ENCODE measurements around the gene TOP3A.

DNA sequence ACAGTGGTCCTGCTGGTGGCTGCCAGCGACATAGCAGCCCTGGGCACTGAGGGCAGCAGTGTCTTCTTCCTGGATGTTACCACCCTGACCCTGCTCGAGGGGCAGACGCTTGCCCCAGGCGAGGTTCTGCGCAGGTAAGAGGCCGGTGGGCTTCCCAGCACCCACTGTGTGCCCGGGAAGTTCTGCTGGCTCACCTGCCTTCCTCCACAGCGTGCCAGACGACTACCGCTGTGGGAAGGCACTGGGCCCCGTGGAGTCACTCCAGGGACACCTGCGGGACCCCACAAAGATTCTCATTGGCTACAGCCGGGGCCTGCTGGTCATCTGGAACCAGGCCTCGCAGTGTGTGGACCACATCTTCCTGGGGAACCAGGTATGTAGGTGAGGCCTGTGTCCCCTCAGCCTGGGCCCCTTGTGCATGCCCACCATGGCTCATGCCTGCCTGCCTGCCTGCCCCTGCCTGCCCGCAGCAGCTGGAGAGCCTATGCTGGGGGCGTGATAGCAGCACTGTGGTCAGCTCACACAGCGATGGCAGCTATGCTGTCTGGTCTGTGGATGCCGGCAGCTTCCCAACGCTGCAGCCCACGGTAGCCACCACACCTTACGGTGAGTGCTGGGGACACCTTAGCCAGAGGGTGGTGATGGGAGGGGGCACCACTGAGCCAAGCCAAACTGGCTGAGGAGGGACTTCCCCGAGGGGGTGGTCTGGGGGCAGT is 80.8 kb downstream of the TOP3A start:
- TF ChIP-seq EZH2 (IDR thresholded peaks at IDR 0.05; ENCODE audit: borderline replicate concordance, low read length): no peak
- TF ChIP-seq, protein P1, sequence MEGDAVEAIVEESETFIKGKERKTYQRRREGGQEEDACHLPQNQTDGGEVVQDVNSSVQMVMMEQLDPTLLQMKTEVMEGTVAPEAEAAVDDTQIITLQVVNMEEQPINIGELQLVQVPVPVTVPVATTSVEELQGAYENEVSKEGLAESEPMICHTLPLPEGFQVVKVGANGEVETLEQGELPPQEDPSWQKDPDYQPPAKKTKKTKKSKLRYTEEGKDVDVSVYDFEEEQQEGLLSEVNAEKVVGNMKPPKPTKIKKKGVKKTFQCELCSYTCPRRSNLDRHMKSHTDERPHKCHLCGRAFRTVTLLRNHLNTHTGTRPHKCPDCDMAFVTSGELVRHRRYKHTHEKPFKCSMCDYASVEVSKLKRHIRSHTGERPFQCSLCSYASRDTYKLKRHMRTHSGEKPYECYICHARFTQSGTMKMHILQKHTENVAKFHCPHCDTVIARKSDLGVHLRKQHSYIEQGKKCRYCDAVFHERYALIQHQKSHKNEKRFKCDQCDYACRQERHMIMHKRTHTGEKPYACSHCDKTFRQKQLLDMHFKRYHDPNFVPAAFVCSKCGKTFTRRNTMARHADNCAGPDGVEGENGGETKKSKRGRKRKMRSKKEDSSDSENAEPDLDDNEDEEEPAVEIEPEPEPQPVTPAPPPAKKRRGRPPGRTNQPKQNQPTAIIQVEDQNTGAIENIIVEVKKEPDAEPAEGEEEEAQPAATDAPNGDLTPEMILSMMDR (IDR thresholded peaks at IDR 0.05; ENCODE audit: low read length): no peak
